Testis (tissue), 2 donors: ENCODE data around the gene MRPL43.

Experiments used
- CTCF ChIP-seq, 3 experiments: fragments of 450-650 bp in 2 of 3; fragments of 200-600 bp in 1 of 3; sonication (generic) in 1 of 3; IDR thresholded peaks; one replicate each; pipeline ENCODE4 v1.5.1; 2016 to 2019; ENCODE audit warnings: antibody characterized with exemption in 3 of 3, mild to moderate bottlenecking in 2 of 3, moderate library complexity in 1 of 3
- POLR2A ChIP-seq: fragments of 450-650 bp; IDR thresholded peaks from one replicate; pipeline ENCODE4 v1.6.1; 2017; ENCODE audit warnings: antibody characterized with exemption, mild to moderate bottlenecking, moderate library complexity

DNA sequence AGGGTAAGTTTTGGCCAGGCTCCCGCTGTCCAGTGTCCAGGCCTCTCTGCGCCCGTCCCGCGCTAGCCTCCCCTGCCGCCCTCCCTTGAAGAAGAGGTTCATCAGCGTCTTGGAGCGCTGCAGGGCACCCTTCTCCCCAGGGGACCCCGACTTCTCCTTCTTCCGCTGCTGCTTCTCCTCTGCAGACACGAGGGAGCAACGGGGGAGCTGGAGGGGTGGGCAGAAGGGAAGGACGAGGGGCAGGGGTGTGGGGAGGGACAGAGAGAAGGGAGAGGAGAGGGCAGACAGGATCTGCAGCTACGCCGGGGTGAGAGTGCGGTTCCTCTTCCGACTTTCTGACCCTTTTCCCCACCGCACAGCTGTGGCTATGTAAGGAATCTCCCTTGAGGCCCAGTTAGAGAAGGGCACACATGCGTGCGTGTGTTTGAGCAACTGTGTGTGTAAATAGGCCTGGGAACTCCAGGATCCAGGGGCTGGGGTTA is 30.9 kb upstream of the MRPL43 start:
- TF ChIP-seq CTCF (IDR thresholded peaks at IDR 0.05): no peak
- TF ChIP-seq POLR2A: no peak
